ENCODE measurements around the gene GRAMD1C.

Gene GRAMD1C

DNA sequence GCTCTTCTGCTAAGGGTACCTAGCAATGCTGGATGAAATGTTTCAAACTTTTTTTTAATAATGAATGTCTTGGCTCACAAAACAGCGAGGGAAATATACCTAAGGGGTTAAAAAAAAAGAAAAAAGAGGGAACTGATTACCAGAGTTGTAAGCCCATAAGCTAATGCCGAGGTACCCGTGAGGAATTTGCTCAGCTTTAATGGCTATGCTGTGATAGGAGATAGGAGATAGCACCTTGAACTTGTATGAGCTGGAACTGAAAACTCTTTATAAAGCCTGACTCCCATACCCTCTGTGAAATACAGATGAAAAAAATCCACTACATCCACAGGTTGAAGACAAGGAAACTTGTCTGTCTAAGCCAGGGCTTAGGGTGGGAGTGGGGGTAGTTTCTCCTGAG, 13.9 kb downstream of the GRAMD1C start:
- DNase-seq (no peak), ATAC-seq (no peak)

DNA sequence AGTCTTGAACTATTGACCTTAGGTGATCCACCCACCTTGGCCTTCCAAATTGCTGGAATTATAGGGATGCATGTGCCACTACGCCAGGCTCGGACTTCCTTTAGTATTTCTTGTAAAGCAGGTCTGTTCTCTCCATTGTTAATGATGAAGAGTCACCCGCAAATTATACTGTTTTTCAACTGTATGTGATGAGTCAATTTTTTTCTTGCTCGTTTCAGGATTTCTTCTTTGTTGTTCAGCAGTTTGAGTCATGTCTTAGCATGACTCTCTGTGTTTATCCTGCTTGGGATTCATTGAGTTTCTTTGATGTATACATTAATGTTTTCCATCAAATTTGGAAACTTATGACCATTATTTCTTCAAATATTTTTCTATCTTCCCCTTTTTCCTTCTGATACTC, 28.9 kb downstream of the GRAMD1C start:
- ATAC-seq (no peak), DNase-seq (no peak)

GRCh38 chr3:113873293-113873692, 34.7 kb downstream of the GRAMD1C start:
- DNase-seq (no peak), ATAC-seq (no peak)

DNA sequence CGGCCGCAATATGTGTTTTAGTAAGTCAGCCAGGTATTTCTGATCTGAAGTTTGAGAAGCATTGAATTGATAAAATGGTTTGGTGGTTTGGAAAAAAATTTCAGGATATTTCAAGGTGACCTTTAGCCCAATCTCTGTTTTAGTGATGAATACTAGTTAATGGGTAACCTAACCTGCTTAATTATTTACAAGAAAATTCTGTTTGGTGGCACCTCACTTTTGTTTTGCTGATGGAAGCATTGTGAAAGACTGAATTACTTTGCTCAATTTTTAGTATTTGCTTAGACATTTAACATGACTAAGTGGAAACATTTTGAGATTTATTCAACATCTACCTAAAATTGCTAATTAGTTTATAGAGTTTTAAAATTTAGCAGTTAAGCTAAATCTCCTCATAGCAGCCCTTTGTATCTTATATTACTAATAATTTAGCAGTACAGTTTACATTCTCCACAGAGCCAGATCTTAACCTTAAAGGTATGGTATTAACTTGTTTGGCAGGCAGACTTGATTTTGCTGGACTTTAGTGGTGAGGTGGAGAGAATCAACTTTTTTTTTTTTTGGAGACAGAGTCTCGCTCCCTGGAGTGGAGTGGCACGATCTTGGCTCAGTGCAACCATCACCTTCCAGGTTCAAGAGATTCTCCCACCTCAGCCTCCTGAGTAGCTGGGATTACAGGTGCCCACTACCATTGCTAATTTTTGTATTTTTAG, 35.4 kb downstream of the GRAMD1C start:
- DNase-seq (no peak), ATAC-seq (no peak)

- ATAC-seq (no peak), DNase-seq (no peak)
Observed at GRCh38 chr3:113878403-113878802, 39.8 kb downstream of the GRAMD1C start.

- ATAC-seq: no peak
- DNase-seq: no peak
Observed at GRCh38 chr3:113885050-113885449, 46.5 kb downstream of the GRAMD1C start.

GRCh38 chr3:113890256-113890900, 51.8 kb downstream of the GRAMD1C start:
- DNase-seq (no peak), ATAC-seq (peak; percentile 23)

- ATAC-seq (no peak), DNase-seq (no peak)
Observed at GRCh38 chr3:113894927-113895326, 56.3 kb downstream of the GRAMD1C start.

- ATAC-seq (no peak), DNase-seq (no peak)
Observed at GRCh38 chr3:113895964-113896363, 57.4 kb downstream of the GRAMD1C start.

DNA sequence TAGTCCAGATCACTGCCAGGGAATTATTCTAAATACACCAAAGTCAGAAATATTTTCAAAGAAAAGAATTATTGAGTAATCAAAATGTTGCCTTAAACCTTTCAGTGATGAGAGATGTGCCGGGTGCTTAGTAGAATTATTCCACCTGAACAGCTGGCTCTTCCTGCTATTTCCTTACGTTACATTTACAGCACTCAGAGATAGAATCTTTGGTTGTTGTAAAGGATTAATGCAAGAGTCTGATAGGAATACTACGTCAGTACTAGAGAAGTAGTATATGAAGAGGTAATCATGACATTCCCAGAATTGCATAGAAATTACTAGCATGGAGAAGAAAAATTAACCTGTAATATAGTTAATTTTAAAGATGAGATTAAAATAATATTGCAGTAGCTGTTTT, 58.3 kb downstream of the GRAMD1C start:
- DNase-seq: no peak
- no peak for ATAC-seq

GRCh38 chr3:113897373-113897777, 58.8 kb downstream of the GRAMD1C start:
- no peak for ATAC-seq

GRCh38 chr3:113898892-113899291, 60.3 kb downstream of the GRAMD1C start:
- ATAC-seq (no peak), DNase-seq (no peak)

More at GRCh38 chr3:113897373-113897777, 58.8 kb downstream of the GRAMD1C start:
- DNase-seq: no peak

DNA sequence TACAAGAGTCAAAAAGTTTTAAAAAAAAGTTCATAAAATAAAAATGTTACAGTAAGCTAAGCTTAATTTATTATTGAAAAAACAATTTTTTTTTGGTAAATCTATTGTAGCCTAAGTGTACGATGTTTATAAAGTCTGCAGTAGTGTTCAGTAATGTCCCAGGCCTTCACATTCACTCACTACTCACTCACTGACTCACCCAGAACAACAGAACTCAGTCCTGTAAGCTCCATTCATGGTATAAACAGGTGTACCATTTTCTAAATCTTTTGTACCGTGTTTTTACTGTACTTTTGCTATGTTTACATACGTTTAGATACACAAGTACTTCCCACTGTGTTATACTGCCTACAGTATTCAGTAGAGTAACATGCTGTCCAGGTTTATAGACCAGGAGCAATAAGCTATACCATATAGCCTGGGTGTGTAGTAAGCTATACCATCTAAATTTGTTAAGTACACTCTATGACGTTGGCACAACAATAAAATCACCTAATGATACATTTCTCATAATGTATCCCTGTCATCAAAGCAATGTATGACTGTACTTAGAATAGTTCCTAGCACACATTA, 68.1 kb downstream of the GRAMD1C start:
- no peak for DNase-seq
- ATAC-seq: no peak

DNA sequence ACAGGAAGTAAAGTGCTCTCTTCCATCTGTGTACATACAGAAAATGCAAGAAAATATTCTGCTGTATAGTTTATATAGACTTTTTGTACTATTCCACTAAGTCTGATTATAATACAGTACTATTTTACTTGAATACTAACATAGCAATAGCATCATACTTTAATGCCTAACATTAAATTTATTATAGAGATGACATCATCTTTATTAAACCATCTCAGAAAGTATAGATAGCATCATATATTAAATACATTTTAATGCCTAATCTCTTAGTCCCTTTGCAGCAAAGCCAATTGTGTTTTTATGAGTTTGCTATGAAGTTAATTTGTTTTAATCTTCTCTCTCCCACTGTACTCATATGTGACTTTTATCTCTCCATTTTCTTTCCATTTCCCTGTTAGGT, 69.5 kb downstream of the GRAMD1C start:
- DNase-seq (no peak), ATAC-seq (no peak)

DNA sequence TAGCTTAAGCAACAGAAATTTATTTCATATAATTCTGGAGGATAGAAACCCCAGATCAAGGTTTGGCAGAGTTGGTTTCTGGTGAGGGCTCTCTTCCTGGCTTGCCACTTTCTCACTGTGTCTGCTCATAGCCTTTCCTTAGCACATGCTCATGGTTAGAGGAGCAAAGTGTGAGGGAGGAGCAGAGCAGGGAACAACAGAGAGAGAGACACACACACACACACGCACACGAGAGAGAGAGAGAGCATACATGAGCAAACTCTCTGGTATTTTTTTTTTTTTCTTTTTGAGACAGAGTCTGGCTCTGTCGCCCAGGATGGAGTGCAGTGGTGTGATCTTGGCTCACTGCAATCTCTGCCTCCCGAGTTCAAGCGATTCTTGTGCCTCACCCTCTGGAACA, 72.4 kb downstream of the GRAMD1C start:
- DNase-seq (no peak), ATAC-seq (no peak)

GRCh38 chr3:113912552-113913236, 74.1 kb downstream of the GRAMD1C start:
- ATAC-seq (peak; percentile 65), DNase-seq (peak; percentile 6)

DNA sequence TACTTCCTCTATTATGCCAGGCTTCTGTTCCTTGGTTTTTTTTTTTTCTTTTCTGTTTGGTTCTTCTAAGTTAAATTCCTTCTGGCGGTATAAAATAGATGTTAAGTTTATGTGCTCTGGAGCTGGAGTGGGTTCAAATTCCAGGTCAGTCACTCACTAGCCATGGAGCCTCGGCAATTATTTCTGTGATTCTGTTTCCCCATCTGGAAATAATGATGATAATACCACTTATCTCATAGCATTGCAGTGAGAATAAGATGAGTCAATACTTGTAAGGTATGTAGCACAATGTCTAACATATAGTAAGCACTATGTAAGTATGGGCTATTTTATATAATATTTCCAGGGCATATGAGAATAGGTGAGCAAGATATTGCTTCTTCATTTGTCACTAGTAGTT, 76.1 kb downstream of the GRAMD1C start:
- no peak for DNase-seq
- no peak for ATAC-seq

GRCh38 chr3:113927556-113927955, 89.0 kb downstream of the GRAMD1C start:
- DNase-seq: no peak

GRCh38 chr3:113946831-113947230, 108.2 kb downstream of the GRAMD1C start:
- DNase-seq (no peak), ATAC-seq (no peak)

More at GRCh38 chr3:113927556-113927955, 89.0 kb downstream of the GRAMD1C start:
- no peak for ATAC-seq

- peak; percentile 72 for ATAC-seq
- peak; percentile 68 for DNase-seq
Observed at GRCh38 chr3:113947372-113948014, 108.9 kb downstream of the GRAMD1C start, which contains the start of gene ZDHHC23. ZDHHC23 (plus strand) TSS chr3:113948013; CDS start chr3:113948803, 790 bp downstream.

- DNase-seq (peak; percentile 38), ATAC-seq (peak; percentile 30)
Observed at GRCh38 chr3:113948015-113948917, 109.7 kb downstream of the GRAMD1C start.

Data from stimulated activated naive CD8-positive, alpha-beta T cell treated with anti-CD3 and anti-CD28 coated beads, Interleukin-15, Interleukin-2, amounts not matched to agents 100 U/mL and 50 U/mL, for 24 hours (primary cell).